Effector memory CD4-positive, alpha-beta T cell (primary cell): ENCODE measurements around the gene HDDC3.
"Not testable (repeated sequence)": the region's sequence is repeated elsewhere in the genome, so short reads cannot be mapped to it uniquely, and the experiment has no call there.

ENCODE experiments used
- DNase-seq, 3 donors: peaks; one replicate each; pipeline ENCODE4 v3.0.0-alpha.2; 2020
- H3K27ac ChIP-seq: 2 replicates; pipeline ENCODE4 v1.7.0; 2013; ENCODE audit warnings: mild to moderate bottlenecking, low read length, moderate library complexity; ENCODE audit not compliant: insufficient read depth, poor library complexity, severe bottlenecking
- H3K27me3 ChIP-seq: replicated peaks from 2 replicates; pipeline ENCODE4 v1.7.0; 2013; ENCODE audit warnings: mild to moderate bottlenecking, low read length; ENCODE audit not compliant: insufficient read depth, control insufficient read depth, poor library complexity, severe bottlenecking
- H3K36me3 ChIP-seq: 2 replicates; pipeline ENCODE4 v1.7.0; 2013; ENCODE audit warnings: mild to moderate bottlenecking, low read length, moderate library complexity; ENCODE audit not compliant: control insufficient read depth, insufficient read depth
- H3K4me1 ChIP-seq: 2 replicates; pipeline ENCODE4 v1.7.0; 2013; ENCODE audit warnings: low read length, mild to moderate bottlenecking; ENCODE audit not compliant: control insufficient read depth, insufficient read depth, poor library complexity, severe bottlenecking
- H3K4me3 ChIP-seq: 2 replicates; pipeline ENCODE4 v1.7.0; 2013; ENCODE audit warnings: low read length, low read depth, mild to moderate bottlenecking; ENCODE audit not compliant: insufficient read depth, poor library complexity, severe bottlenecking
- H3K9me3 ChIP-seq: 2 replicates; pipeline ENCODE4 v1.7.0; 2013; ENCODE audit warnings: mild to moderate bottlenecking, low read length, moderate library complexity; ENCODE audit not compliant: control insufficient read depth

The HDDC3 gene

DNA sequence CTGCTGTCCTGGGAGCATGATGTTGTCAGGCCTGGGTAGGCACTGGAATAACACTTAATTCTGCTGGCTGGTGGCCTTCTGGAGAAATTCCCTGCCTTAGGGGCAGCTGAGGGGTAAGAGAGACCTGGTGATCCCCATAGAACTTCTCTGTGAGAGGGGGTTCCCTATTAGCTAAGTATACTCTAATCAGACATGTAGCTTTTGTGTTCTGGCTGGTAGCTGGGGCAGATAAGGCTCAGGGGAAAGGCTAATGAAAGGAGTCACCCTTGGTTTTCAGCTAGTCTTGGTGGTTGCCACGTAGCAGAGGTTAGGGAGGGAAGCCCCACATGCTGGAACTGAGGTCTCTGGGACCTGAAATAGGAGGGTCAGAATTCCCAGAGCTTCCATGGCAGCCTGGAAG is 952 bp upstream of the HDDC3 start:
- H3K4me3 ChIP-seq, result no peak overlapping the region
- peaks cover 43% of the 10 kb centered on the region for H3K4me1 ChIP-seq
- DNase-seq, result no peak
- no peaks in the 10 kb centered on the region for H3K27me3 ChIP-seq
- no peak overlapping the region for H3K27ac ChIP-seq
- no peaks in the 10 kb centered on the region for H3K9me3 ChIP-seq
- peaks cover 2% of the 10 kb centered on the region for H3K36me3 ChIP-seq

- H3K27me3 ChIP-seq, result no peaks in the 10 kb centered on the region
- H3K4me3 ChIP-seq, result peak overlapping the region; percentile 74
- no peaks in the 10 kb centered on the region for H3K9me3 ChIP-seq
- no peaks in the 10 kb centered on the region for H3K36me3 ChIP-seq
- H3K27ac ChIP-seq, result peak overlapping the region; percentile 83
- no peak for DNase-seq
- peaks cover 43% of the 10 kb centered on the region for H3K4me1 ChIP-seq
These were observed 277 bp upstream of the HDDC3 start for GRCh38 chr15:90932660-90932991.

DNA sequence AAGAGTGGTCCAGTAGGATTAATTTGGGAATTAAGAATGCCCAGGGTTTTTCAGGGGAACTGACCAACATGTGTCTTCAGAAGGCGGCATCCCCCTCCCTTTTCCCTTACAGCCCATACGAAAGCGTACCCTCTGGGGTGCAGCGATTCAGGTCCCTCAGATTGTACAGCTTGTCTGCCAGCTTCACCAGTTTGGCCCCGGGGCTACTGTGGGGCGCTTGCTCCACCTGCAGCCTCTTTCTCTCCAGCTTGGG is 848 bp downstream of the HDDC3 start:
- peak overlapping the region; percentile 74 for H3K4me3 ChIP-seq
- H3K4me1 ChIP-seq, result peaks cover 43% of the 10 kb centered on the region
- DNase-seq, result no peak
- H3K9me3 ChIP-seq, result no peaks in the 10 kb centered on the region
- no peaks in the 10 kb centered on the region for H3K27me3 ChIP-seq
- no peaks in the 10 kb centered on the region for H3K36me3 ChIP-seq
- peak overlapping the region; percentile 83 for H3K27ac ChIP-seq

GRCh38 chr15:90930861-90931574 is 1.3 kb downstream of the HDDC3 start:
- Histone ChIP-seq H3K27ac (peak overlapping the region; percentile 83), H3K36me3 (no peaks in the 10 kb centered on the region), H3K4me1 (peaks cover 39% of the 10 kb centered on the region), H3K27me3 (no peaks in the 10 kb centered on the region), H3K4me3 (peak overlapping the region; percentile 74), H3K9me3 (no peaks in the 10 kb centered on the region)
- no peak for DNase-seq

GRCh38 chr15:90929246-90930019 is 2.9 kb downstream of the HDDC3 start:
- peaks cover 28% of the 10 kb centered on the region for H3K4me1 ChIP-seq
- H3K36me3 ChIP-seq, result no peaks in the 10 kb centered on the region
- peak overlapping the region; percentile 56 for H3K4me3 ChIP-seq
- no peak for DNase-seq
- H3K9me3 ChIP-seq, result no peaks in the 10 kb centered on the region
- H3K27ac ChIP-seq, result peak overlapping the region; percentile 83
- no peaks in the 10 kb centered on the region for H3K27me3 ChIP-seq

DNA sequence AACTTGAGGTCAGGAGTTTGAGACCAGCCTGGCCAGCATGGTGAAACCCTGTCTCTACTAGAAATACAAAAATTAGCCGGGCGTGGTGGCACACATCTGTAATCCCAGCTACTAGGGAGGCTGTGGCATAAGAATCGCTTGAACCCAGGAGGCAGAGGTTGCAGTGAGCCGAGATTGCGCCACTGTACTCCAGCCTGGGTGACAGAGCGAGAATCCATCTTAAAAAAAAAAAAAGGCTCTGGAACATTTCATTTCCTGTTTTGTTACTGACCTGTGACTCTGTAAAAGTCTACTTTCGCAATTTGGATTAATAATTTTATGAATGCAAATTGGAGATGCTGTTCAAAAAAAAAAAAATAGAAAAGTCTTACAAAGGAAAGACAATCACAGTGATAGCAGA is 4.2 kb downstream of the HDDC3 start:
- peaks cover 21% of the 10 kb centered on the region for H3K4me1 ChIP-seq
- not testable (repeated sequence) for H3K4me3 ChIP-seq, H3K27ac ChIP-seq, H3K9me3 ChIP-seq, H3K27me3 ChIP-seq, H3K36me3 ChIP-seq, DNase-seq

DNA sequence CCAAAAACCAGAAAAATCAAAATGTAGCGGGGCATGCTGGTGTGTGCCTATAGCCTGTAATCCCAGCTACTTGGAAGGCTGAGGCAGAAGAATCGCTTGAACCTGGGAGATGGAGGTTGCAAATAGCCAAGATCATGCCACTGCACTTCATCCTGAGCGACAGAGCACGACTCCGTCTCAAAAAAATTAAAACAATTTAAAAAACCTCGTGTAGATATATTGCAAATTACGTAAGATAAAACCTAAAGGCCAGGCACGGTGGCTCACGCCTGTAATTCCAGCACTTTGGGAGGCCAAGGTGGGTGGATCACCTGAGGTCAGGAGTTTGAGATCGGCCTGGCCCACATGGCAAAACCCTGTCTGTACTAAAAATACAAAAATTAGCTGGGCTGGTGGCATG is 5.6 kb downstream of the HDDC3 start:
- not testable (repeated sequence) for H3K9me3 ChIP-seq, H3K4me3 ChIP-seq, H3K27ac ChIP-seq, DNase-seq, H3K36me3 ChIP-seq, H3K27me3 ChIP-seq
- H3K4me1 ChIP-seq, result peaks cover 16% of the 10 kb centered on the region

DNA sequence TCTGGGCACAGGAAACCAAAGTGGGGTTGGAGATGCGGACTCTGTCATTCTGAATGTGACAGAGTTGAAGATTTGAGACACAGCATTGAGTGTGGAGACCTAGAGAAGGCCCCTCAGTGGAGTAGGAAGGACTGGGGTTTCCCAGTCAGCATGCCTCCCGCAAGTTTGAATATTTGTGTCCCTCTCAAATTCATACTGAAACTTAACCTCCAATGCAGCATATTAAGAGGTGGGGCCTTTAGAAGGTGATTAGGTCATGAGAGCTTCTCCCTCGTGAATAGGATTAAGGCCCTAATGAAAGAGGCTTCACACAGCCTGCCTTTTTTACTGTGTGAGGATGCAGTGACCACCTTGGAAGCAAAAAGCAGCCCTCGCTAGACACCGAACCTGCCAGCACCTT is 8.0 kb downstream of the HDDC3 start:
- Histone ChIP-seq H3K4me3 (no peak overlapping the region), H3K27ac (no peak overlapping the region), H3K4me1 (no peaks in the 10 kb centered on the region), H3K9me3 (no peaks in the 10 kb centered on the region), H3K27me3 (no peaks in the 10 kb centered on the region), H3K36me3 (peaks cover 19% of the 10 kb centered on the region)
- no peak for DNase-seq

DNA sequence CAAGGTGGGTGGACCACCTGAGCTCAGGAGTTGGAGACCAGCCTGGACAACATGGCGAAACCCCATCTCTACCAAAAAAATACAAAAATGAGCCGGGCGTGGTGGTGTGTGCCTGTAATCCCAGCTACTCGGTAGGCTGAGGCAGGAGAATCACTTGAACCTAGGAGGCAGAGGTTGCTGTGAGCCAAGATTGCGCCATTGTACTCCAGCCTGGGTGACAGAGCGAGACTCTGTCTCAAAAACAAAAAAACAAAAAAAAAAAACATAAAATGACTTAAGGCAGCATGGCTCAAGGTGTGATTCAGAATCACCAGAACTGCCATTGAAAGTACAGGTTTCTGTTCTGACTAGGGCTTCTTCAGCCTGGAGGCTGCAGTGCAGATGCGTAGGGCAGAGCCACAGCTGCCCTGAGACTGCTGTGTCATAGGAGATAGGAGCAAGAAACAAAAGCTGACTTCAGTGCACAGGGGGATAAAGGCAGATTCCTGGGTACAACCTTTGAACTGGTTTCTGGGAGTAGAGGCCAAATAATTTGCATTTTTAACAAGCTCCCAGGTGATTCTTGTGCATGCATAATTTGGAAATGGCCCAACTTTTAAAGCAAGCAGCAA is 9.5 kb downstream of the HDDC3 start:
- H3K9me3 ChIP-seq, DNase-seq, H3K4me3 ChIP-seq, H3K27me3 ChIP-seq, H3K4me1 ChIP-seq, H3K27ac ChIP-seq: not testable (repeated sequence)
- H3K36me3 ChIP-seq, result peaks cover 35% of the 10 kb centered on the region

GRCh38 chr15:90921887-90922286 is 10.5 kb downstream of the HDDC3 start:
- no peaks in the 10 kb centered on the region for H3K27me3 ChIP-seq
- H3K36me3 ChIP-seq, result peaks cover 44% of the 10 kb centered on the region
- no peaks in the 10 kb centered on the region for H3K4me1 ChIP-seq
- no peak overlapping the region for H3K4me3 ChIP-seq
- no peak for DNase-seq
- no peak overlapping the region for H3K27ac ChIP-seq
- no peaks in the 10 kb centered on the region for H3K9me3 ChIP-seq
